Measurements from ENCODE around the gene SLC23A3.
"Not testable (repeated sequence)": the region's sequence is repeated elsewhere in the genome, so short reads cannot be mapped to it uniquely, and the experiment has no call there.

DNA sequence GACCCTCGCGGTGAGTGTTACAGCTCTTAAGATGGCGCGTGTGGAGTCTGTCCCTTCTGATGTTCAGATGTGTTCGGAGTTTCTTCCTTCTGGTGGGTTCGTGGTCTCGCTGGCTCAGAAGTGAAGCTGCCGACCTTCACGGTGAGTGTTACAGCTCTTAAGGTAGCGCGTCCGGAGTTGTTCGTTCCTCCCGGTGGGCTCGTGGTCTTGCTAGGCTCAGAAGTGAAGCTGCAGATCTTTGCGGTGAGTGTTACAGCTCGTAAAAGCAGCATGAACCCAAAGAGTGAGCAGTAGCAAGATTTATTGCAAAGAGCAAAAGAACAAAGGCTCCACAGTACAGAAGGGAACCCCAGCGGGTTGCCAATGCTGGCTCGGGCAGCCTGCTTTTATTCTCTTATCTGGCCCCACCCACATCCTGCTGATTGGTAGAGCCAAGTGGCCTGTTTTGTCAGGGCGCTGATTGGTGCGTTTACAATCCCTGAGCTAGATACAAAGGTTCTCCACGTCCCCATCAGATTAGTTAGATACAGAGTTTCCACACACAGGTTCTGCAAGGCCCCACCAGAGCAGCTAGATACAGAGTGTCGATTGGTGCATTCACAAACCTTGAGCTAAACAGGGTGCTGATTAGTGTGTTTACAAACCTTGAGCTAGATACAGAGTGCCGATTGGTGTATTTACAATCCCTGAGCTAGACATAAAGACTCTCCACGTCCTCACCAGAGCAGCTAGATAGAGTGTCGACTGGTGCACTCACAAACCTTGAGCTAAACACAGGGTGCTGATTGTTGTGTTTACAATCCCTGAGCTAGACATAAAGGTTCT is 30.9 kb upstream of the SLC23A3 start:
- TF ChIP-seq ZFP1 (CRISPR knock-in tag; IDR thresholded peaks at IDR 0.05); MYBL2 (IDR thresholded peaks at IDR 0.05; ENCODE audit: low read depth); MYBL2 (CRISPR knock-in tag; IDR thresholded peaks at IDR 0.05; ENCODE audit: borderline replicate concordance): not testable (repeated sequence)
